ENCODE data around the gene B3GALNT2. TPM values are rescaled to one million over a fixed set of nuclear protein-coding genes. Genes with fewer than 3 reads are reported as not detected.

The B3GALNT2 gene
- total RNA-seq, 1 donor from 2014 or later, result 29.2 TPM

DNA sequence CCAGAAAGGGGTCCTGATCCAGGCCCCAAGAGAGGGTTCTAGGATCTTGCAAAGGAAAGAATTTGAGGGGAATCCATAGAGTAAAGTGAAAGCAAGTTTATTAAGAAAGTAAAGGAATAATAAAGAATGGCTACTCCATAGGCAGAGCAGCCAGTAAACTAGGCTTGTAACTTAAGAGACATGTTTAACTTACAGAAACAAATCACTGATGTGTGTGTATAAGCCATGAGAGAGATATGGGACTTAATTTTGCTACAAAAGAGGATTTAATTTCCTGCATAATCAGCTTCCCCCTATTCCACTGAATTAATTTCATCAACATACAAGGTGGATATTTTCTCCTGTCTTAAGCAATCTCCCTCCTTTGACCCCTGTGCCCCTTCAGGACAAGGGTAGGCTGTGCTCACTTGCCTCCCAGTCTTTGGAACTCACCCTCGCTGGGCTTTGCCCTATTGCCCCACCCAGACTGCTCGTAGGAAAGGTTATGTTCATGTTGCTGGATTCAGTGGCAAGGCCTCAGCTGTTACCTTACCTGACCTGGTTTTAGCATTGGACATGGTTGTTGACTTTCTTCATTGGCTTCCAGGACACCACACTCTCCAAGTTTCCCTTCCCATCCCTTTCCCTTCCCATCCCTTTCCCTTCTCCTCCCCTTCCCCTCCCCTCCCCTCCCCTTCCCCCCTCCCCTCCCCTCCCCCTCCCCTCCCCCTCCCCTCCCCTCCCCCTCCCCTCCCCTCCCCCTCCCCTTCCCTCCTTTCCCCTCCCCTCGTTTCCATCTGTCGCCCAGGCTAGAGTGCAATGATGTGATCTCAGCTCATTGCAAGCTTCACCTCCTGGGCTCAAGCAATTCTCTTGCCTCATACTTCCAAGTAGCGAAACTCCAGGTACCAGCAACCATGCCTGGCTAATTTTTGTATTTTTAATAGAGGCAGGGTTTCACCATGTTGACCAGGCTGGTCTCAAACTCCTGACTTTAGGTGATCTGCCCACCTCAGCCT, 92.5 kb downstream of the B3GALNT2 start:
- DNase-seq (ENCODE audit: low read depth in 2 of 2), result no peak

DNA sequence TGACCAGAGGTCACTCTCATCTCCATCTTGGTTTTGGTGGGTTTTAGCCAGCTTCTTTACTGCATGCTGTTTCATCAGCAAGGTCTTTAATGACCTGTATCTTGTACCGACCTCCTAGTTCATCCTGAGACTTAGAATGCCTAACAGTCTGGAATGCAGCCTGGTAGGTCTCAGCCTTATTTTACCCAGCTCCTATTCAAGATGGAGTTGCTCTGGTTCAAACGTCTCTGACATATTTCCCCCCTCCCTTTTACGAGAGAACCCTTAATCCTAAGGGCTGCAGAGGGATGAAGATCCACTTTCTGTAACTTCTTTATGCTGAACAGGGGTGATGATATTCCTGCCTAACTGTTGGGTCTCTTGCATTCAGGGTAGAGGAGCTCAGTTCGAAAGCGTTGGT, 93.8 kb downstream of the B3GALNT2 start:
- DNase-seq (ENCODE audit: low read depth in 2 of 2), result no peak

- DNase-seq (ENCODE audit: low read depth in 2 of 2), result no peak
Measured at GRCh38 chr1:235409042-235409820, 95.0 kb downstream of the B3GALNT2 start.

GRCh38 chr1:235408503-235408960, 95.7 kb downstream of the B3GALNT2 start:
- no peak for DNase-seq (ENCODE audit: low read depth in 2 of 2)

DNA sequence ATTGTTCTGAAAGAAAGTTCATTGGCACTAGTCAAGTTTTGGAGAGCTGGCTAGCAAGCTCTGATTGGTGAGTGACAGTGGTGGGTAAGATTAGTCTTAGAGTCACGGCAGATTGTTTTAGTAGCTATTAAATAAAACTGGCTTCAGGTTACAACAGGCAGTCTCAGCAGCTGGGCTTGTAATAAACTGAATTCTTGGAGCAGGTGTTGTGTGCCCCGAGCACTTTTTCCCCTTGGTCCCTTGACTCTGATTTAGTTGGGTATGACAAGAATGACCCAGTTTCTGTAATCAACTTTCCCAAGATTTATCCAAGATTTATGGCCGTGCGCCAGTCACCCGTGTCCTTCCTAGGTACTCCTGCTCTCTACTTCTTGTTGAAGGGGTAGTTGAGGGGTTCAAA, 96.8 kb downstream of the B3GALNT2 start:
- no peak for DNase-seq (ENCODE audit: low read depth in 2 of 2)

GRCh38 chr1:235404190-235404589, 100.1 kb downstream of the B3GALNT2 start:
- no peak for DNase-seq (ENCODE audit: low read depth in 2 of 2)

- no peak for DNase-seq (ENCODE audit: low read depth in 2 of 2)
Measured at GRCh38 chr1:235403593-235403992, 100.7 kb downstream of the B3GALNT2 start.

GRCh38 chr1:235402457-235403200, 101.6 kb downstream of the B3GALNT2 start:
- DNase-seq (ENCODE audit: low read depth in 2 of 2), result peak in 1 of 2 donors; percentile 37

GRCh38 chr1:235401251-235401650, 103.0 kb downstream of the B3GALNT2 start:
- DNase-seq (ENCODE audit: low read depth in 2 of 2), result no peak

Other genes with a start within 250 kb of the B3GALNT2 start
- 30.1 and 43.8 TPM in 2 replicates for gene ARID4B, start 176.3 kb downstream of the B3GALNT2 start, total RNA-seq
- gene GGPS1, start 175.9 kb downstream of the B3GALNT2 start, total RNA-seq, result 10.9 and 14.1 TPM in 2 replicates
- 12.0 and 12.1 TPM in 2 replicates for gene TBCE, start 137.0 kb downstream of the B3GALNT2 start, total RNA-seq
- gene GNG4, start 145.3 kb upstream of the B3GALNT2 start, total RNA-seq, result under 0.01 and 0.22 TPM in 2 replicates

All from lung microvascular endothelial cell (primary cell).